Measurements from ENCODE around the gene ROR2. TPM values are rescaled to one million over a fixed set of nuclear protein-coding genes. Genes with fewer than 3 reads are reported as not detected.

ROR2 gene
- total and polyA plus RNA-seq, 2 of the 8 experiments (the other 6 are each of a cell fraction or from before 2014, with no cell fraction given) = 2.7 to 4.3 TPM

DNA sequence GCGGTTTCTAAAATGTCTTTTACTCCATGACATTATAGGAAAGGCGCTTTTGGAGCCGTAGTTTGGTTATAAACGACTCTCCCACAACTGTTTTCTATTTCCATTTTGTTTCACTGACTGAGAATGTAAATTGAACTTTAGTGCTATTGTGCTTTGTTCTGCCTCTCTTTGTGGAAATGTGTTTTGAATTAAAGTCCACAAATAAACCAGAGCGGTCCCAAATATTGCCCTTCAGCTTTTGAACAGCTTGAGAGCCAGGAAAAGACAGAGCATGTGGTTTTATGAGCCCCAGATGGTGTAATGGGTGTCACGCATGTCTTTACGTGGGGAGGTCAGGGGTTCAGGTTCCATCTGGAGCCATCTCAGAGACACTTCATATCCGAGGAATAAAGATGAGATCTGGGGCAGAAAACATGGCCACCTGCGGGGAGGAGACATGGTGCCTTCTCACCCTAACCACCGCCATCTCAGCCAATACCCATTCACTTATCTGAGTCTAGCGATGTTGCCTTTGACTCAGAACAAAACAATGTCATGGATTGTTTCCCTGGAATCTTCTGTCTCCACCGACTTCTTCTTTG is 42.5 kb upstream of the ROR2 start (continued):
- TF ChIP-seq RAD21 (IDR thresholded peaks at IDR 0.05 in 1 of 2, conservative IDR thresholded peaks at IDR 0.05 in 1 of 2; ENCODE audit: low read depth in 2 of 2, low read length in 2 of 2) = no peak
- no peak for TF ChIP-seq JUND (IDR thresholded peaks at IDR 0.05; ENCODE audit: low read length)
- TF ChIP-seq SIN3A (conservative IDR thresholded peaks at IDR 0.05 in 1 of 2, IDR thresholded peaks at IDR 0.05 in 1 of 2; ENCODE audit: low read depth in 1 of 2, low read length in 2 of 2) = no peak
- no peak for TF ChIP-seq EGR1 (IDR thresholded peaks at IDR 0.05; ENCODE audit: borderline replicate concordance, low read depth, low read length)
- no peak for TF ChIP-seq RBBP5 (IDR thresholded peaks at IDR 0.05; ENCODE audit: borderline replicate concordance, low read depth, low read length)
- no peak for TF ChIP-seq TAF7 (optimal IDR thresholded peaks at IDR 0.05; ENCODE audit: borderline replicate concordance, low read depth, low read length)
- no peak for TF ChIP-seq ZNF274 (IDR thresholded peaks at IDR 0.05; ENCODE audit: borderline replicate concordance, extremely low read depth, low read length)

Data from H1 (cell line).